Liver (tissue), 3 donors: ENCODE measurements around the gene CUL2.

Experiments used
- ATF3 ChIP-seq: IDR thresholded peaks from 2 replicates; pipeline ENCODE4 v1.6.1; 2016; ENCODE audit warnings: antibody characterized with exemption
- CTCF ChIP-seq: fragments of 150-350 bp; IDR thresholded peaks from 2 replicates; pipeline ENCODE4 v1.5.1; 2017; ENCODE audit warnings: improper control_type of control experiment, low read depth, low read length; ENCODE audit not compliant: missing input control
- EGR1 ChIP-seq, 2 donors: IDR thresholded peaks; 2 replicates each; pipeline ENCODE4 v1.6.1; 2016 to 2018; ENCODE audit warnings: antibody characterized with exemption in 2 of 2, low read depth in 2 of 2
- FOXA1 ChIP-seq: IDR thresholded peaks from 2 replicates; pipeline ENCODE4 v1.6.1; 2016; ENCODE audit warnings: antibody characterized with exemption
- GABPA ChIP-seq, 2 donors: IDR thresholded peaks in 1 of 2; conservative IDR thresholded peaks in 1 of 2; 2 replicates each; pipeline ENCODE4 v1.6.1; 2016; ENCODE audit warnings: antibody characterized with exemption in 2 of 2, mild to moderate bottlenecking in 1 of 2, moderate library complexity in 1 of 2
- JUND ChIP-seq, 2 donors: IDR thresholded peaks; 2 replicates each; pipeline ENCODE4 v1.6.1; 2016; ENCODE audit warnings: antibody characterized with exemption in 2 of 2
- REST ChIP-seq: IDR thresholded peaks from 2 replicates; pipeline ENCODE4 v1.6.1; 2016; ENCODE audit warnings: antibody characterized with exemption, mild to moderate bottlenecking
- SP1 ChIP-seq: IDR thresholded peaks from 2 replicates; pipeline ENCODE4 v1.6.1; 2018; ENCODE audit warnings: antibody characterized with exemption, mild to moderate bottlenecking
- ZBTB33 ChIP-seq: IDR thresholded peaks from 2 replicates; pipeline ENCODE4 v1.6.1; 2016; ENCODE audit warnings: antibody characterized with exemption
- donor health status: healthy.
- donor health status: healthy.

GRCh38 chr10:34964166-34964800 is 125.9 kb downstream of the CUL2 start:
- no peak for TF ChIP-seq CTCF
- TF ChIP-seq SP1, result no peak
- no peak for TF ChIP-seq GABPA (IDR thresholded peaks at IDR 0.05 in 1 of 2, conservative IDR thresholded peaks at IDR 0.05 in 1 of 2)
- no peak for TF ChIP-seq EGR1 (IDR thresholded peaks at IDR 0.05; ENCODE audit: low read depth in 2 of 2)
- TF ChIP-seq FOXA1, result no peak
- no peak for TF ChIP-seq JUND (IDR thresholded peaks at IDR 0.05)
- no peak for TF ChIP-seq REST
- TF ChIP-seq ZBTB33, result no peak
- no peak for TF ChIP-seq ATF3
